ENCODE results near the gene CELSR1. TPM values are rescaled to one million over a fixed set of nuclear protein-coding genes. Genes with fewer than 3 reads are reported as not detected.

CELSR1 gene
- total and polyA plus RNA-seq, 2 donors (not counting 1 experiment from before 2014, with no cell fraction given) = 0.07 to 1.8 TPM

DNA sequence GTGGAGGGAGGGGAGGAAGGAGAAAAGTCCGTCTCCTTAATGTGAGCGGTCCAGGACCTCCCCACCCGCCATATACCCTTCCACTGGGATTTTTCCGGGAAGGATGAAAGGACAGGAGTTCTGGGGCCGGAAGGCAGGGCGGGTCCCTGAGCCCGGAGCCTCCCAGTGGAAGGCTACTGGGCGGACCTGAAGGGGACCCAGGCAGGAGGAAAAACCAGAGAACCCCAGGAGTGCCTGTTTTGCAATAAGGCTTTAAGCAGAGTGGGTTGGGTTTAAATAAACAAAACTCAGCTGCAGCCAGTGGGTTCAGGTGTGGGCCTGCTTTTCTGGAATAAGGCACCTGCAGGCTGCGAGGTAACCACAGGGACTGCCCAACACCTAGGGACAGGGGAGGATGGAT, 1.7 kb upstream of the CELSR1 start:
- no peak overlapping the region for H3K4me3 ChIP-seq (replicated peaks in 1 of 4; ENCODE audit: control extremely low read depth in 1 of 4, insufficient read depth in 1 of 4, low read depth in 3 of 4, low read length in 4 of 4)
- H3K9me3 ChIP-seq (ENCODE audit: control insufficient read depth, insufficient read depth, low read depth, low read length) = no peaks in the 10 kb centered on the region
- H3K27me3 ChIP-seq (ENCODE audit: control insufficient read depth, insufficient read depth, low read length) = no peaks in the 10 kb centered on the region
- no peak overlapping the region for H3K27ac ChIP-seq (ENCODE audit: insufficient read depth, low read length)
- no peak overlapping the region for H3K4me2 ChIP-seq (ENCODE audit: extremely low read depth, insufficient read depth, low read length)
- no peak overlapping the region for H3K9ac ChIP-seq (ENCODE audit: insufficient read depth, low read length)
- no peak for TF ChIP-seq EZH2 (IDR thresholded peaks at IDR 0.05; ENCODE audit: low read length, missing control alignments)
- TF ChIP-seq, protein P1, sequence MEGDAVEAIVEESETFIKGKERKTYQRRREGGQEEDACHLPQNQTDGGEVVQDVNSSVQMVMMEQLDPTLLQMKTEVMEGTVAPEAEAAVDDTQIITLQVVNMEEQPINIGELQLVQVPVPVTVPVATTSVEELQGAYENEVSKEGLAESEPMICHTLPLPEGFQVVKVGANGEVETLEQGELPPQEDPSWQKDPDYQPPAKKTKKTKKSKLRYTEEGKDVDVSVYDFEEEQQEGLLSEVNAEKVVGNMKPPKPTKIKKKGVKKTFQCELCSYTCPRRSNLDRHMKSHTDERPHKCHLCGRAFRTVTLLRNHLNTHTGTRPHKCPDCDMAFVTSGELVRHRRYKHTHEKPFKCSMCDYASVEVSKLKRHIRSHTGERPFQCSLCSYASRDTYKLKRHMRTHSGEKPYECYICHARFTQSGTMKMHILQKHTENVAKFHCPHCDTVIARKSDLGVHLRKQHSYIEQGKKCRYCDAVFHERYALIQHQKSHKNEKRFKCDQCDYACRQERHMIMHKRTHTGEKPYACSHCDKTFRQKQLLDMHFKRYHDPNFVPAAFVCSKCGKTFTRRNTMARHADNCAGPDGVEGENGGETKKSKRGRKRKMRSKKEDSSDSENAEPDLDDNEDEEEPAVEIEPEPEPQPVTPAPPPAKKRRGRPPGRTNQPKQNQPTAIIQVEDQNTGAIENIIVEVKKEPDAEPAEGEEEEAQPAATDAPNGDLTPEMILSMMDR (conservative IDR thresholded peaks at IDR 0.05 in 1 of 2, IDR thresholded peaks at IDR 0.05 in 1 of 2; ENCODE audit: low read depth in 1 of 2, low read length in 2 of 2) = no peak
- no peak overlapping the region for H2AFZ ChIP-seq (ENCODE audit: low read length)
- H3K4me1 ChIP-seq (ENCODE audit: control insufficient read depth, extremely low read depth, insufficient read depth, low read length) = no peaks in the 10 kb centered on the region
- no peaks in the 10 kb centered on the region for H3K79me2 ChIP-seq (ENCODE audit: control insufficient read depth, insufficient read depth, low read length)
- H3K36me3 ChIP-seq (ENCODE audit: control insufficient read depth, insufficient read depth, low read length) = no peaks in the 10 kb centered on the region
- no peak for DNase-seq (ENCODE audit: low read depth in 2 of 2)
- H4K20me1 ChIP-seq (ENCODE audit: control insufficient read depth, extremely low read depth, insufficient read depth, low read length) = no peaks in the 10 kb centered on the region

DNA sequence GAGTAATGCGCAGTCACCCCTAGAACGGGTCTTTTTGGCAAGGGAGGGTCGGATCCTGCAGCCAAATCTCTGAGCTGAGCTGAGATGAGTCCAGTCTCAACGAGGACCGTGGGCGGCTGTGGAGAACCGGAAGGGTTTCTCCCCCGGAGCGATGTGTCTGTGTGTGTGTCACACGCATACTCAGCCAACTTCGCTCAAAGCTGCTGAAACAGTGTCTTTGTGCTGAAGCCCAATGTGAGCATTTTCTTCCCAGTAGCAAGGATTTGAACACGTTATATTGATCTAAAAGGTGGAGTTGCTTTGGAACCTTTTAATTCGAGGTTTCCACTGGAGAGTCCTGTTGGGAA, 1.4 kb upstream of the CELSR1 start:
- Histone ChIP-seq H3K36me3 (ENCODE audit: control insufficient read depth, insufficient read depth, low read length) (no peaks in the 10 kb centered on the region), H3K4me3 (replicated peaks in 1 of 4; ENCODE audit: control extremely low read depth in 1 of 4, insufficient read depth in 1 of 4, low read depth in 3 of 4, low read length in 4 of 4) (peak overlapping the region in 2 of 4 experiments; percentile 26 to 29), H3K4me1 (ENCODE audit: control insufficient read depth, extremely low read depth, insufficient read depth, low read length) (no peaks in the 10 kb centered on the region), H3K27me3 (ENCODE audit: control insufficient read depth, insufficient read depth, low read length) (no peaks in the 10 kb centered on the region), H3K27ac (ENCODE audit: insufficient read depth, low read length) (no peak overlapping the region), H3K9me3 (ENCODE audit: control insufficient read depth, insufficient read depth, low read depth, low read length) (no peaks in the 10 kb centered on the region), H3K9ac (ENCODE audit: insufficient read depth, low read length) (no peak overlapping the region), H3K79me2 (ENCODE audit: control insufficient read depth, insufficient read depth, low read length) (no peaks in the 10 kb centered on the region), H4K20me1 (ENCODE audit: control insufficient read depth, extremely low read depth, insufficient read depth, low read length) (no peaks in the 10 kb centered on the region), H3K4me2 (ENCODE audit: extremely low read depth, insufficient read depth, low read length) (peak overlapping the region; percentile 54), H2AFZ (ENCODE audit: low read length) (no peak overlapping the region)
- DNase-seq (ENCODE audit: low read depth in 2 of 2) = peak in 1 of 2 donors; percentile 71
- TF ChIP-seq, protein P1 (conservative IDR thresholded peaks at IDR 0.05 in 1 of 2, IDR thresholded peaks at IDR 0.05 in 1 of 2; ENCODE audit: low read depth in 1 of 2, low read length in 2 of 2) = no peak
- TF ChIP-seq EZH2 (IDR thresholded peaks at IDR 0.05; ENCODE audit: low read length, missing control alignments) = peak; percentile 67

DNA sequence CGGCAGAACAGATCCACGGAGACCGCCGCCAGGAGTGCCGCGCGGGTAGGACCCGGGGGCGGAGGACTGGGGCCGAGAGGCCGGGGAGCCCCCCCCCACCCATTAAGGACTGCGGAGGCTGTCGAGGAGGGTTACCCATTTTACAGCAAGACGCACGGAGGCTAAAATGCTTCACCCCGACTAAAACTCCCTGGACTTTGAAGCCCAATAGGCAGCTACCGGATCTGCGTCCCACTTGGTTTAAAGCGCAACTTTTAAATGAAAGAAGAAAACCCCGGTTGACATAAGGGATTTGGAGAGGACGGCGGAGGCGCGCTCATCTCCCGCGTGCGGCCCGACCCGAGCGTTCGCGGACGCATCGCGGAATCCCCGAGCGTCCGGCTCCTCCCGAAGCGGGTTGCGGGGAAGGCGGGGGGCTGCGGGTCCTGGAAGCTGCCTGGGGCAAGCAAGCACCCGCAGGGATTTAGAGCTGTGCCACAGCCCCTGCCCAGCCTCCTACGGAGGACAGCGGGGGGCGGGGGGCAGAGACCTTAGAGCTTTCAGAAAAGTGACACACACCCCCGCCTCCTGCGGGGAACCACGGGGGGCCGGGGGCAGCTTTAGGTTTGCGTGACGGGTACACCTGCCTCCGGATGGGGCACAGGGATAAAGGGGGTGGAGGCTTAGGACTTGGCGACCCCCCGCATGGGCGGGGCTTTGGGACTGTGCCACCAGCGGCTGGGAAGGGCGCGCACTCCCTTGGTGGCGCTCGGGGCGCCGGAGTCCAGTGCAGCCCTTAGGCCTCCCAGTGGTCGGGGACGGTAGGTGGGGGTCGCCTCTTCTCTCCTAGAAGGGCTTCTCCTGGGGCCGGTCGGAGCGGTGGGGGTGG, 760 bp upstream of the CELSR1 start:
- TF ChIP-seq, protein P1 (conservative IDR thresholded peaks at IDR 0.05 in 1 of 2, IDR thresholded peaks at IDR 0.05 in 1 of 2; ENCODE audit: low read depth in 1 of 2, low read length in 2 of 2) = no peak
- peak; percentile 42 for TF ChIP-seq EZH2 (IDR thresholded peaks at IDR 0.05; ENCODE audit: low read length, missing control alignments)
- Histone ChIP-seq H4K20me1 (ENCODE audit: control insufficient read depth, extremely low read depth, insufficient read depth, low read length) (no peaks in the 10 kb centered on the region), H2AFZ (ENCODE audit: low read length) (no peak overlapping the region), H3K4me2 (ENCODE audit: extremely low read depth, insufficient read depth, low read length) (peak overlapping the region; percentile 54), H3K9me3 (ENCODE audit: control insufficient read depth, insufficient read depth, low read depth, low read length) (no peaks in the 10 kb centered on the region), H3K79me2 (ENCODE audit: control insufficient read depth, insufficient read depth, low read length) (no peaks in the 10 kb centered on the region), H3K4me1 (ENCODE audit: control insufficient read depth, extremely low read depth, insufficient read depth, low read length) (no peaks in the 10 kb centered on the region), H3K4me3 (replicated peaks in 1 of 4; ENCODE audit: control extremely low read depth in 1 of 4, insufficient read depth in 1 of 4, low read depth in 3 of 4, low read length in 4 of 4) (peak overlapping the region; percentile 10 to 29 (median 20)), H3K9ac (ENCODE audit: insufficient read depth, low read length) (no peak overlapping the region), H3K36me3 (ENCODE audit: control insufficient read depth, insufficient read depth, low read length) (no peaks in the 10 kb centered on the region), H3K27me3 (ENCODE audit: control insufficient read depth, insufficient read depth, low read length) (no peaks in the 10 kb centered on the region), H3K27ac (ENCODE audit: insufficient read depth, low read length) (no peak overlapping the region)
- DNase-seq (ENCODE audit: low read depth in 2 of 2) = peak; percentile 20 to 65
